HG03066 (cell line): ENCODE measurements around the gene CR1.
"Not testable (repeated sequence)": the region's sequence is repeated elsewhere in the genome, so short reads cannot be mapped to it uniquely, and the experiment has no call there.

Experiments
- ATAC-seq: cut with Tn5 transposase; IDR thresholded peaks from one replicate; pipeline ENCODE4 v1.9.1; 2021; ENCODE audit warnings: low read depth; ENCODE audit not compliant: unreplicated experiment

Gene CR1

DNA sequence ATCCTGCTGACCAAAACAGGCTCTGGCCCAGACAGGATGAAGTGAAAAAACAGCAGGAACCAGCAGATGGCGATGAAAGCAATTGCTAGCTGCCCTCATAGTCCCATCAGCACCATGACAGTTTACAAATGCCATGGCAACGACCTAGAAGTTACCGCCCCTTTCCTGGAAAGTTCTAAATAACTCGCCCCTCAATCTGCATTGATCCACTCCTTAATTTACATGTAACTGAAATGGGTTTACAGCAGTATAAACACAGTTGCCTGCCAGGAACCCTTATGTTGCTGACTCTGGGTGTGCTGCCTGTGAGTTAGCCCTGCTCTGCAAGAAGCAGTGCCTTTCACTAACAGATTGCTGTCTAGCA is 83.5 kb downstream of the CR1 start:
- ATAC-seq = peak; percentile 87

- ATAC-seq = no peak
Measured at GRCh38 chr1:207581496-207582153, 85.7 kb downstream of the CR1 start.

DNA sequence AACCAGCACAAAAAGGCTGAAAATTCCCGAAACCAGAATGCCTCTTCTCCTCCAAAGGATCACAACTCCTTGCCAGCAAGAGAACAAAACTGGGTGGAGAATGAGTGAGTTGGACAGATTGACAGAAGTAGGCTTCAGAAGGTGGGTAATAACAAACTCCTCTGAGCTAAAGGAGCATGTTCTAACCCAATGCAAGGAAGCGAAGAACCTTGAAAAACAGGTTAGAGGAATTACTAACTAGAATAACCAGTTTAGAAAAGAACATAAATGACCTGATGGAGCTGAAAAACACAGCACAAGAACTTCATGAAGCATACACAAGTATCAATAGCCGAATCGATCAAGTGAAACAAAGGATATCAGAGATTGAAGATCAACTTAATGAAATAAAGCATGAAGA is 93.5 kb downstream of the CR1 start:
- not testable (repeated sequence) for ATAC-seq

GRCh38 chr1:207591205-207591604 is 95.2 kb downstream of the CR1 start:
- ATAC-seq = not testable (repeated sequence)

DNA sequence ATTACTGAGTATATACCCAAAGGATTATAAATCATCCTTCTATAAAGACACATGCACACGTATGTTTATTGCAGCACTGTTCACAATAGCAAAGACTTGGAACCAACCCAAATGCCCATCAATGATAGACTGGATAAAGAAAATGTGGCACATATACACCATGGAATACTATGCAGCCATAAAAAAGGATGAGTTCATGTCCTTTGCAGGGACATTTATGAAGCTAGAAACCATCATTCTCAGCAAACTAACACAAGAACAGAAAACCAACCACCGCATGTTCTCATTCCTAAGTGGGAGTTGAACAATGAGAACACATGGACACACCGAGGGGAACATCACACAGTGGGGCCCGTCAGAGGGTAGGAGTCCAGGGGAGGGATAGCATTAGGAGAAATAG is 98.1 kb downstream of the CR1 start:
- not testable (repeated sequence) for ATAC-seq

- no peak for ATAC-seq
Measured at GRCh38 chr1:207603777-207604176, 107.8 kb downstream of the CR1 start.

DNA sequence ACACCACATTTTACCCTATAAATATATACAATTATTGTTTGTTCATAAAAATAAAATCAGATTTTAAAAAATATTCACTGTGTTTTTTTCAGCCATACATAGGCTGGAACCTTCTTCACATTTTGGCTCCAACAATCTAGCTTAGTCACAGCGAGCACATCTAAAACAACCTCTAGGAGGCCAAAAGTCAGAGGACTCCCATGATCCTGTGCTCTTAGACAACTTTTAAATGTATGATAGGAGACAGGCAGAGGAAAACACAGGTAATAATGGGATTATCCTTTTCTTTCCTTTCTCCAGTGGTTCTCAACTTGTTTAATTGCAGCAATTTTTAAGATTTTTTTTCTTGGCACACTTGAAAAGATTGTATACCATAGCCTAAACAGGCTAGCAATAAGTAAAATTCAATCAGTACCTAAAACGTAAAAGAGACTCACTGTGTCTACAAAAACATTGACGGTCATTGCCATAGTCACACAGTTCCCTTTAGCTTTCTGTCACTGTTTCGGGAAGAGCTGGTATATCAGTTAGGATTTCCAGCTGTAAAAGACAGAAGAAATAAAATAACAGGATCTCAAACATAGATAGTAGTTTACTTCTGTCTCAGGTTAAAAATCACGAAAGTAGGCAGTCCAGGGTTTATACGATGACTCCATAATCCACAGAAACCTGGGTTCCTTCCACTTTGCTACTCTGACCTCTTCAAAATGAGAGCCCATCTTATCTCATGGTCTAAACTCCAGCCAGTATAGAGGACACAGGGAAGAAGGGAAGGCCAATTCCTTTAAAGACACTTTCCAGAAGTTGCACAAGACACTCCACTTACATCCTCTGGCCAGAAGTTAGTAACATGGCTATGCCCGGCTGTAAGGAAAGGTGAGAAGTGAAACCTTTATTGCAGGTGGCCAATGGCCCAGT is 109.7 kb downstream of the CR1 start:
- no peak for ATAC-seq

- ATAC-seq = no peak
Measured at GRCh38 chr1:207606362-207606755, 110.4 kb downstream of the CR1 start.

DNA sequence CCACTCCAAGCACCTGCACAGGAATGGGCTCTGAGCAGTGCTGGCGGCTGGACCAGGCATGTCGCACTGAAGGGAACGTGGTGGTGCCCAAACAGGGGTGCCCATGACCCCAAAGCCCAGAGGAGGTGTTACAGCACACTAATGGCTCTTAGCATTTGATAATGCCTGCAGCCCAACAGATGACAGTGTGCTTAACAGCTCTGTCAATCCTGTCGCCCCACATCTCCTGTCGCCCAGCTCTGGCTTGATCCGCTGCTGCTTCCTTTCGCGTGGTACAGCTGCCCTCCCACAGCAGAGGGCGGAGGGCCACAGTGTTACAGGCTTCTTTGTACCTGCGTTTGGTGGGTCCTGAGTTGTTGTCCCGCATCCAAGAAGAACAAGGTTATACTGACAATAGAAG is 116.8 kb downstream of the CR1 start:
- ATAC-seq = no peak

GRCh38 chr1:207619871-207620542 is 124.0 kb downstream of the CR1 start:
- peak; percentile 98 for ATAC-seq

GRCh38 chr1:207620543-207620893 is 124.6 kb downstream of the CR1 start:
- ATAC-seq = no peak

DNA sequence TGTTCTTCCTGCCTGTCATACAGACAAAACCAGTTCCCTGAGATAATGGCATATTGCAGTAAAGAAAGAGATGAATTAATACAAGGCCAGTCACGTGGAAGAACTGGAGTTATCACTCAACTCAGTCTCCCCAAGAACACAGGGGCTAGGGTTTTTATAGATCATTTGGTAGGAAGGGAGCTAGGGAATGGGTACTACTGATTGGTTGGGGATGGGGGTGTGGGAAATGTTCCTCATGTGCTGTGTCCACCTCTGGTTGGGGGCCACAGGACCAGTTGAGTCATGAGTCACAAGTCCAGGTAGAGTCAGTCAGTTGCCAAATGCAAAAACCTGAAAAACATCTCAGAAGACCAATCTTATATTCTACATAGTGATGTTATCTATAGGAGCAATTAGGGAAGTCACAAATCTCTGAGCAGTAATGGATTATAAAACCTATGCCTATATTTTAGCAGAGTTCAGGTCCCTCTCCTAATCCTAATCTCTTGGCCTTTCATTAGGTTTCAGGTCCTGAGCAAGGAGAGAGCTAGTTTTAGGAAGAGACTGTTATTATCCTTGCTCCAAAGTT is 129.6 kb downstream of the CR1 start:
- not testable (repeated sequence) for ATAC-seq

GRCh38 chr1:207626972-207627337 is 131.0 kb downstream of the CR1 start:
- no peak for ATAC-seq

GRCh38 chr1:207627496-207627895 is 131.5 kb downstream of the CR1 start:
- no peak for ATAC-seq

DNA sequence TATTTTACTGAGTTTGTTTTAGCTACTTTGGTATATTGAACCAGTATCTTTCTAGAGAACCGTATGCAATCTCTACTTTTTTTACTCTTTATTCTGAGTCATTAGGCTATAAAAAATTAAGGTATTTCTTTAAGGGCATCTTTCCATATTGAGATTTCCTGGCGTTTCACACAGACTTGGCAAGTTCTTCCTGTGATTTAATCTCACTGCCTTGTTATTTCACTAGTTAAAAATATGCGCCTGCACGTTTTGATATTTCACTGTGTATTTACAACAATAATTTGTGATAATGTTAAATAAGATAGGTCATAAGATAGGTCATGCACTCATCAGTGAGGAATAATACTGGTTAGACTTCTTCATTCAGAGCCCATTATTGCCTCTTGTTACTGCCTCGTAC is 132.8 kb downstream of the CR1 start:
- ATAC-seq = no peak

- ATAC-seq = no peak
Measured at GRCh38 chr1:207631137-207631536, 135.2 kb downstream of the CR1 start.

DNA sequence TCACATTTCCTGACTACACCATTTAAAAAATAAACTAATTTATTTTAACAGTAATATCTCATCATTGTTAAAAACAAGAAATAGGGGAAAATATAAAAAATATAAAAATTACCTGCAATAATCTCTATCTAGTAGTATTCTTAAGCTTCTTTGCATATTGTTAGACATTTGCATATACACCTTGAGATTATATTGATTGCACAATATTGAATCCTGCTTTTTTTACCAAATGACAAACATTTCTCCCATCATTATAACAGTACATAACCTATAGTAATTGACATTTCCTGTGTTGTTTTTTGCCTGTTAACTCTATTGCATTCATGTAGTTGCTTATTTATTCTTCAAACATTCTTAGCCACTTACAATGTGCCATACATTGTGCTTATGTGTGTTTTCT is 137.3 kb downstream of the CR1 start:
- ATAC-seq = no peak

DNA sequence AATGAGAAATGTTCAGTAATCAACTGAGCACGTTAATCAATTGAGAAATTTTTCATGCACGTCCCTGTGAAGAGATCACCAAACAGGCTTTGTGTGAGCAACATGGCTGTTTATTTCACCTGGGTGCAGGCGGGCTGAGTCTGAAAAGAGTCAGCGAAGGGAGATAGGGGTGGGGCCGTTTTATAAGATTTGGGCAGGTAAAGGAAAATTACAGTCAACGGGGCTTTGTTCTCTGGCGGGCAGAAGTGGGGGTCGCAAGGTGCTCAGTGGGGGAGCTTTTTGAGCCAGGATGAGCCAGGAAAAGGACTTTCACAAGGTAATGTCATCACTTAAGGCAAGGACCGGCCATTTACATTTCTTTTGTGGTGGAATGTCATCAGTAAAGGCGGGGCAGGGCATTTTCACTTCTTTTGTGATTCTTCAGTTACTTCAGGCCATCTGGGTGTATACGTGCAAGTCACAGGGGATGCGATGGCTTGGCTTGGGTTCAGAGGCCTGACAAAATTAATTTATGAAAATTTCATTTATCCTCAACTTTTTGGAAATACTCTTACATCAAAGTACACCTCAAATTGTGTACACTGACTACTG is 137.8 kb downstream of the CR1 start:
- ATAC-seq = not testable (repeated sequence)

DNA sequence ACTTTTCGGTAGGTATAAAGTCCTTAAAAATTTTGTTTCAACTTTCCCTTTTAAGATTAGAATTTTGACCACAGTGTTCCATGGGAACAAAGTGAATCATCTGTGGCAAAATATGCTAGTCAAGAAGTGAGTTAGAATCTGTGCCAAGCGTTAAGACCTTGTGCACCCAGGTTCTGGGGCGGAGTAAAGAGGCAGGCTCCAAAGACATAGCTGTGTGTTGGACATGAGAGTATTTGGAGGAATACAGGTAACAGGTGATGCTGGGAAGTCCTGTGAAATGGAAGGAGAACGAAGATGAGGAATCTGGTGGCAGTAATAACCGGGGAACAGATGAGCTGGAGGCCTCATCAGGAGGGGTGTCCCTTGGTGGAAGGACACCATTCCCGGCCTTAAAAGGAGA is 138.3 kb downstream of the CR1 start:
- not testable (repeated sequence) for ATAC-seq

DNA sequence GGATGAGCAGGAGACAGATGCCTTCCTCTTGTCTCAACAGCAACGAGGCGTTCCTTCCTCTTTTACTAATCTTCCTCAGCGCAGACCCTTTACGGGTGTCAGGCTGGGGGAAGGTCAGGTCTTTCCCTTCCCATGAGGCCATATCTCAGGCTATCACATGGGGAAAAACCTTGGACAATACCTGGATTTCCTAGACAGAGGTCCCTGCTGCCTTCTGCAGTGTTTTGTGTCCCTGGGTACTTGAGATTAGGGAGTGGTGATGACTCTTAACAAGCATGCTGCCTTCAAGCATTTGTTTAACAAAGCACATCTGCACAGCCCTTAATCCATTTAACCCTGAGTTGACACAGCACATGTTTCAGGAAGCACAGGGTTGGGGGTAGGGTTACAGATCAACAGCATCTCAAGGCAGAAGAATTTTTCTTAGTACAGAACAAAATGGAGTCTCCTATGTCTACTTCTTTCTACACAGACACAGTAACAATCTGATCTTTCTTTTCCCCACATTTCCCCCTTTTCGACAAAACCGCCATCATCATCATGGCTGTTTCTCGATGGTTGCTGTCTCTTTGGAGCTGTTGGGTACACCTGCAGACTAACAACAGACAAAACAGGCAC is 139.7 kb downstream of the CR1 start:
- ATAC-seq = not testable (repeated sequence)
